Measurements from ENCODE around the gene MYLK3. TPM values are rescaled to one million over a fixed set of nuclear protein-coding genes. Genes with fewer than 3 reads are reported as not detected.

Gene MYLK3
- total and polyA plus RNA-seq, 7 donors, result under 0.01 to 0.16 (median 0.04) TPM; not detected in 1

GRCh38 chr16:46733319-46733830, 14.8 kb downstream of the MYLK3 start:
- H3K27me3 ChIP-seq, result no peaks in the 10 kb centered on the region
- peak; percentile 37 for DNase-seq
- no peak overlapping the region for H3K4me3 ChIP-seq
- intact Hi-C loops (cut with DNase I), result no loop called here
- H3K4me1 ChIP-seq, result no peaks in the 10 kb centered on the region
- 75 to 87% methylated on average over 9 of the region's 9 CpGs for WGBS, 2 donors
- TF ChIP-seq POLR2AphosphoS5 (IDR thresholded peaks at IDR 0.05), result no peak
- no peak for TF ChIP-seq EP300 (IDR thresholded peaks at IDR 0.05)
- no peak for TF ChIP-seq POLR2A (IDR thresholded peaks at IDR 0.05)
- TF ChIP-seq, protein P1, sequence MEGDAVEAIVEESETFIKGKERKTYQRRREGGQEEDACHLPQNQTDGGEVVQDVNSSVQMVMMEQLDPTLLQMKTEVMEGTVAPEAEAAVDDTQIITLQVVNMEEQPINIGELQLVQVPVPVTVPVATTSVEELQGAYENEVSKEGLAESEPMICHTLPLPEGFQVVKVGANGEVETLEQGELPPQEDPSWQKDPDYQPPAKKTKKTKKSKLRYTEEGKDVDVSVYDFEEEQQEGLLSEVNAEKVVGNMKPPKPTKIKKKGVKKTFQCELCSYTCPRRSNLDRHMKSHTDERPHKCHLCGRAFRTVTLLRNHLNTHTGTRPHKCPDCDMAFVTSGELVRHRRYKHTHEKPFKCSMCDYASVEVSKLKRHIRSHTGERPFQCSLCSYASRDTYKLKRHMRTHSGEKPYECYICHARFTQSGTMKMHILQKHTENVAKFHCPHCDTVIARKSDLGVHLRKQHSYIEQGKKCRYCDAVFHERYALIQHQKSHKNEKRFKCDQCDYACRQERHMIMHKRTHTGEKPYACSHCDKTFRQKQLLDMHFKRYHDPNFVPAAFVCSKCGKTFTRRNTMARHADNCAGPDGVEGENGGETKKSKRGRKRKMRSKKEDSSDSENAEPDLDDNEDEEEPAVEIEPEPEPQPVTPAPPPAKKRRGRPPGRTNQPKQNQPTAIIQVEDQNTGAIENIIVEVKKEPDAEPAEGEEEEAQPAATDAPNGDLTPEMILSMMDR (IDR thresholded peaks at IDR 0.05), result no peak
- H3K36me3 ChIP-seq, result no peaks in the 10 kb centered on the region
- no peaks in the 10 kb centered on the region for H3K9me3 ChIP-seq
- H3K27ac ChIP-seq, result no peak overlapping the region

GRCh38 chr16:46732561-46732960, 15.6 kb downstream of the MYLK3 start:
- no peak overlapping the region for H3K27ac ChIP-seq
- H3K9me3 ChIP-seq, result no peaks in the 10 kb centered on the region
- H3K36me3 ChIP-seq, result no peaks in the 10 kb centered on the region
- H3K27me3 ChIP-seq, result no peaks in the 10 kb centered on the region
- WGBS, 2 donors, result 83 to 90% methylated on average over 4 of the region's 4 CpGs
- TF ChIP-seq POLR2A (IDR thresholded peaks at IDR 0.05), result no peak
- TF ChIP-seq POLR2AphosphoS5 (IDR thresholded peaks at IDR 0.05), result no peak
- no peak for TF ChIP-seq EP300 (IDR thresholded peaks at IDR 0.05)
- TF ChIP-seq, protein P1 (IDR thresholded peaks at IDR 0.05), result no peak
- DNase-seq, result no peak
- no peak overlapping the region for H3K4me3 ChIP-seq
- no peaks in the 10 kb centered on the region for H3K4me1 ChIP-seq
- intact Hi-C loops (cut with DNase I), result no loop called here

DNA sequence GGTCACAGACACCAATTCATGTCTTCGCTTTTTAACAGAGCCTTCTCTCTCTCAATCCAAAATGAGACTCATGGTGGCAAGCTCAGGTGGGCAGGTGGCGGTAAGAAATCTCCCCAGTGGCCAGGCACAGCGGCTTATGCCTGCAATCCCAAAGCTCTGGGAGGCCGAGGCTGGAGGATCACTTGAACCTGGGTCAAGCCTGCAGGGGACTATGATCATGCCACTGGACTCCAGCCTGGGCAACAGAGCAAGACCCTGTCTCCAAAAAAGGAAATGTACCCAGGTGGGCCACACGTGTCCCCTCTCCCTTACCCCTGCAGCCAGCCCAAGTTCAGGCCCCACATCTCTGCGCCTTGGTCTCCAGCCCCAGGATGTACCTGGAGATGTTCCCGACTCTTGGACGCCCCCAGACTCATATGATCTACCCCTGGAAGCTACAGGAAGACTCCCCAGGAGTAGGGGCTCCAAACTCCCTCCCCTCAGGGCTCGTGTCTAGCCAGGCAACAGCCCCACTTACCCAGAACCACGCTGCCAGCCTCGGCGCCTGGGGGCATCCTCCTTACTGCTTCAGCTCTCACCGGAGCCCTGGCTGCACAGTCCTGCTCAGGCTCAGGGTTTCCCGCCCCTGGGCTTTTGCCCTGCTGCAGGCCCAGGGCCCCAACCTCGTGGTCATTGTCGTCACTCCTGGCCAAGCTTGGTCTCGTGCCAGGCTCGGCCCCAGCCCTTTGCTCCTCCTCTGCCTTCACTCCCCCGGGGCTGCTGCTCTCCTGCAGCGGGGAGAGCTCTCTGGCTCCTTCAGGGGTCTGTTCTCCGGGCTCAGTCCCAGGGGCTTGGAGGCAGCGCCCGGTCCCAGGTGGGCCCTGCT, 16.2 kb downstream of the MYLK3 start:
- DNase-seq, result no peak
- WGBS, 2 donors, result 76 to 85% methylated on average over 23 of the region's 23 CpGs
- intact Hi-C loops (cut with DNase I), result no loop called here

DNA sequence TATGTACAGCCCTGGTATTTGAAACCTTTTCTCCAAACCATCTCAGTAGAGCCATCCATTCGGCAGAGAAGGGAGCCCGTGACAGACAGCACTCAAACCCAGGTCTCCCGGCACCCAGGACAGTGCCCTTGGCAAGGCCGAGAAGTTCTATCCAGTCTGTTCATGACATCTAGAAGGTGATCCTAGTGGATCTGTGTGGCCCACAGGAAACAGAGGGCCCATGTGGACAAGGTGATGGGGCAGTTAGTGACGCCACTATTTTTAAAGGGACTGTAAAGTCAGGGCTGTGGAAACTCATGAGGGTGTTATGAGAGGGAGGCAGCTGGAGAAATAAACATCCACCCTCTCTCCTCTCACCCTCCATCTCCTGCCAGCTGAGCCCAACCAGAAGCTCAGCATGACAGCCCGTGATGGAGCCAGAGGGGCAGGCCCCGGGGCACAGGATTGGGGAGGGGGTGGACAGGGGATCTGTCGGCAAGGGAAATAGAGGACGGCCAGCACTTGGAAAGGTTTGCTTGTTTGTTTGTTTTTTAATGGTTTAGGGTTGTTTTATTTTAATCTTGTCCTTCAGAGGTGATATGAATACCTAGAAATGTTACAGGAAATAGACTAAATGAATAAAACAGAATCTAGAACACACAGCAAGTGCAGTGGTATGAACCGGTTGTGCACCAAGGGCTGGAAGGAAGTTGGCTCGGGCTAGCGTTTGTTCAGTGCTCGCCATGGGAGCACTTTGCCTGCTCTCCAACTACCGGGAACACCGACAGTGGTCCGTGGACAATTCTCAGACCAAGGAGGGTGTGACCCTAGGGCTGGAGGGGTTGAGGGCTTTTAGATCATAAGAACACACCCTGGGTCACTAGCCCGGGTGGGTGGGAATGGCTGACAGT, 17.1 kb downstream of the MYLK3 start:
- intact Hi-C loops (cut with DNase I), result no loop called here
- Histone ChIP-seq H3K9me3 (no peaks in the 10 kb centered on the region), H3K27ac (no peak overlapping the region), H3K27me3 (no peaks in the 10 kb centered on the region), H3K36me3 (no peaks in the 10 kb centered on the region), H3K4me1 (no peaks in the 10 kb centered on the region), H3K4me3 (no peak overlapping the region)
- WGBS, 2 donors, result 80 to 83% methylated on average over 17 of the region's 17 CpGs
- TF ChIP-seq POLR2AphosphoS5 (IDR thresholded peaks at IDR 0.05) (no peak), EP300 (IDR thresholded peaks at IDR 0.05) (no peak), POLR2A (IDR thresholded peaks at IDR 0.05) (no peak)
- TF ChIP-seq, protein P1 (IDR thresholded peaks at IDR 0.05), result no peak
- DNase-seq, result no peak

More for the DNA sequence above, 16.2 kb downstream of the MYLK3 start:
- Histone ChIP-seq H3K27ac (no peak overlapping the region), H3K36me3 (no peaks in the 10 kb centered on the region), H3K27me3 (no peaks in the 10 kb centered on the region), H3K9me3 (no peaks in the 10 kb centered on the region), H3K4me1 (no peaks in the 10 kb centered on the region), H3K4me3 (no peak overlapping the region)
- no peak for TF ChIP-seq POLR2A (IDR thresholded peaks at IDR 0.05)
- no peak for TF ChIP-seq EP300 (IDR thresholded peaks at IDR 0.05)
- TF ChIP-seq, protein P1 (IDR thresholded peaks at IDR 0.05), result no peak
- TF ChIP-seq POLR2AphosphoS5 (IDR thresholded peaks at IDR 0.05), result no peak

Data from sigmoid colon (tissue), 7 donors.